ENCODE data around the gene CROCC2. TPM values are rescaled to one million over a fixed set of nuclear protein-coding genes. Genes with fewer than 3 reads are reported as not detected.

The CROCC2 gene
- total RNA-seq, 4 donors from 2014 or later = 0.07 TPM; not detected in 3

- in situ Hi-C loops (cut with MboI; ENCODE audit: low sequenced_read_pairs in 4 of 4) (no loop called here), intact Hi-C loops (cut with DNase I; ENCODE audit: low total_unique reads) (no loop called here)
- Histone ChIP-seq H3K36me3 (no peaks in the 10 kb centered on the region), H3K9me3 (no peaks in the 10 kb centered on the region), H3K27ac (peak overlapping the region in 1 of 4 donors; percentile 4), H3K4me1 (peaks cover 41 to 46% of the 10 kb centered on the region in 2 donors), H3K27me3 (no peaks in the 10 kb centered on the region), H3K4me3 (no peak overlapping the region)
- no peak for TF ChIP-seq CTCF (IDR thresholded peaks at IDR 0.05 in 4 of 5, conservative IDR thresholded peaks at IDR 0.05 in 1 of 5)
- TF ChIP-seq POLR2A (IDR thresholded peaks at IDR 0.05) = no peak
- ATAC-seq (no peak), DNase-seq (no peak)
These were observed 105.8 kb downstream of the CROCC2 start for GRCh38 chr2:241011751-241012510.

- H3K4me3 ChIP-seq = no peak overlapping the region
- H3K27me3 ChIP-seq = no peaks in the 10 kb centered on the region
- no peaks in the 10 kb centered on the region for H3K9me3 ChIP-seq
- TF ChIP-seq POLR2A (IDR thresholded peaks at IDR 0.05) = no peak
- no peak for TF ChIP-seq CTCF (IDR thresholded peaks at IDR 0.05 in 4 of 5, conservative IDR thresholded peaks at IDR 0.05 in 1 of 5)
- ATAC-seq (no peak), DNase-seq (no peak)
- peaks cover 19 to 25% of the 10 kb centered on the region in 2 donors for H3K4me1 ChIP-seq
- in situ Hi-C loops (cut with MboI; ENCODE audit: low sequenced_read_pairs in 4 of 4) (no loop called here), intact Hi-C loops (cut with DNase I; ENCODE audit: low total_unique reads) (no loop called here)
- no peaks in the 10 kb centered on the region for H3K36me3 ChIP-seq
- H3K27ac ChIP-seq = no peak overlapping the region
These were observed 108.1 kb downstream of the CROCC2 start for GRCh38 chr2:241014224-241014623.

GRCh38 chr2:241014764-241015163, 108.6 kb downstream of the CROCC2 start:
- H3K4me3 ChIP-seq = no peak overlapping the region
- H3K4me1 ChIP-seq = peaks cover 17 to 20% of the 10 kb centered on the region in 2 donors
- in situ Hi-C loops (cut with MboI; ENCODE audit: low sequenced_read_pairs in 4 of 4) = no loop called here
- H3K9me3 ChIP-seq = no peaks in the 10 kb centered on the region
- ATAC-seq (no peak), DNase-seq (no peak)
- TF ChIP-seq POLR2A (IDR thresholded peaks at IDR 0.05) (no peak), CTCF (IDR thresholded peaks at IDR 0.05 in 4 of 5, conservative IDR thresholded peaks at IDR 0.05 in 1 of 5) (no peak)
- H3K36me3 ChIP-seq = no peaks in the 10 kb centered on the region
- intact Hi-C loops (cut with DNase I; ENCODE audit: low total_unique reads) = no loop called here
- no peaks in the 10 kb centered on the region for H3K27me3 ChIP-seq
- H3K27ac ChIP-seq = no peak overlapping the region

GRCh38 chr2:241015439-241015838, 109.3 kb downstream of the CROCC2 start:
- H3K4me1 ChIP-seq = peaks cover 10 to 14% of the 10 kb centered on the region in 2 donors
- DNase-seq (no peak), ATAC-seq (no peak)
- H3K36me3 ChIP-seq = no peaks in the 10 kb centered on the region
- in situ Hi-C loops (cut with MboI; ENCODE audit: low sequenced_read_pairs in 4 of 4) = no loop called here
- intact Hi-C loops (cut with DNase I; ENCODE audit: low total_unique reads) = no loop called here
- TF ChIP-seq CTCF (IDR thresholded peaks at IDR 0.05 in 4 of 5, conservative IDR thresholded peaks at IDR 0.05 in 1 of 5) (no peak), POLR2A (IDR thresholded peaks at IDR 0.05) (no peak)
- no peak overlapping the region for H3K4me3 ChIP-seq
- H3K9me3 ChIP-seq = no peaks in the 10 kb centered on the region
- no peak overlapping the region for H3K27ac ChIP-seq
- no peaks in the 10 kb centered on the region for H3K27me3 ChIP-seq
